Measurements from ENCODE around the gene FHOD3. TPM values are rescaled to one million over a fixed set of nuclear protein-coding genes. Genes with fewer than 3 reads are reported as not detected.
A peak's percentile ranks its signal among the peaks of the same experiment; 100 is the strongest.

Gene FHOD3
- total RNA-seq, 1 donor from 2014 or later = 350 TPM

DNA sequence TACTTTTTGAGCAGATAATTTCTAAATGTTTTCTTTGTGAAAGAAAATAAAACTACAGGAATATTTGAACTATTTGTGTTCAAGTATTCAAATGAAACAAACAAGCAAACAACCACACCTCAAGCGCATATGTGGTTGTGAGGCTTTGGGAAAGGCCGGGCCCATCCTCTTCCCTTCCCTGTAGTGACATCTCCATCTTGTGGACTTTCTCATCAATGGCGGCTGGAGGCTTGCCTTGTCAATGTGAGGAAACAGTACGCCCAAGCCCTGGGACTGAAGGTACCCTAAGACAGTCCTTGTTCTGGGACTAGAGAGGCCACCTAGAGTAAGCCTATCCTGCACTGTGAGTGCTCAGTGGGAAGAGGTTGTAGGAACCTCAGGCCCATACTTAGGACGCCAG lies 364.5 kb downstream of the FHOD3 start:
- DNase-seq (ENCODE audit: missing footprints) = no peak
- intact Hi-C loops (cut with DNase I) = no loop called here
- no peak for ATAC-seq

DNA sequence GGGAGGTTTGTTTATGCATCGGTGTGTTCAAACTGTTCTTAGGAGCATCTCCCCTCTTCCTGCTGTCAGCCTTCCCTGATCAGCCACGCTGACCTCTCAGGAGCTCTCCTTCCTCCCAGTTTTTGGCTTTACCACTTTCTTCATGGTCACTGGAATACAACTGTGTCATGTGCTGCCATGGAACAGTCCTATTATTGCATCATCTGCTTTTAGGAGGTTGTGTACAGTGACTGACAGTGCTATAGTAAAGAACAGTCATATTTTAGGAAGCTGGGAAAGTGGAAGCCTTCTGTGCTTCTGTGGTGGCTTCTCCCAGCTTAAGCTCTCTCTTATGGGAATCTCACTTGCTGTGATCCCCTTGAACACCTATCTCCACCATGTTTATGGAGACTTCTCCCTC lies 365.8 kb downstream of the FHOD3 start:
- DNase-seq (ENCODE audit: missing footprints) = no peak
- no peak for ATAC-seq
- intact Hi-C loops (cut with DNase I) = no loop called here

DNA sequence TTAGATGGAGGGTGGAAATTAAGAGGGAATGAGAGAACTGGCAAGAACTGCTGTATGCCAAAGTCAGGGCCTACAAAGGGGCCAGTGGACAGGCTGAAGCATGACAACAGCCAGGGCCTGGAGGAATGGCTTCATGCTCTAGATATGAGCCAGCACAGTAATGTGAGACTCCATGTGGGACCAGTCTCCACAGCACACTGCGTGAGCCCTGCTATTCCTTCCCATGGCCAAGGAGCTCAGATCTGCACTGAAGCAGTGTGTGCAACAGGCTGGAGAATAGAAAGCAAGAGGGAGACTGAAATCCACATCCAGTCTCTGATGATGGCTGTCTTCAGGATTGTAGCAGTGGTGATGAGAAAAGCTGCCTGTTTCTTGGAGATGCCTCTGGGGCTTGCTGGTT lies 368.4 kb downstream of the FHOD3 start:
- peak; percentile 44 for ATAC-seq
- DNase-seq (ENCODE audit: missing footprints) = no peak
- intact Hi-C loops (cut with DNase I) = no loop called here

DNA sequence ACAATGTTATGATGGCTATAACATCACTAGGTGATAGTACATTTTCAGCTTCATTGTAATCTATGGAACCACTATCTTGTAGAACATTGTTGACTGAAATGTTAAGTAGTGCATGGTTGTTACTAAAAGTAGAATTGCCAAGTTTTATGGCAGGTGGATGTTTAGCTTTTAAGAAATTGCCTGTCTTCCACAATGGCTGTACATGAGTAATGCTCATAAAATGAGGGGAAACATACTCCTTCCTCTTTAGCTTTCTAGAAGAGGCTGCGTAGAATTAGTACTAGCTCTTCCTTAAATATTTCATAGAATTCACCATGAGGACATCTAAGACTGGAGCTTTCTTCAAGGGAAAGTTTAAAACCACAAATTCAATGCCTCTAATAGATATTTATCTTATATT lies 370.3 kb downstream of the FHOD3 start:
- intact Hi-C loops (cut with DNase I) = no loop called here
- ATAC-seq (no peak), DNase-seq (ENCODE audit: missing footprints) (no peak)

DNA sequence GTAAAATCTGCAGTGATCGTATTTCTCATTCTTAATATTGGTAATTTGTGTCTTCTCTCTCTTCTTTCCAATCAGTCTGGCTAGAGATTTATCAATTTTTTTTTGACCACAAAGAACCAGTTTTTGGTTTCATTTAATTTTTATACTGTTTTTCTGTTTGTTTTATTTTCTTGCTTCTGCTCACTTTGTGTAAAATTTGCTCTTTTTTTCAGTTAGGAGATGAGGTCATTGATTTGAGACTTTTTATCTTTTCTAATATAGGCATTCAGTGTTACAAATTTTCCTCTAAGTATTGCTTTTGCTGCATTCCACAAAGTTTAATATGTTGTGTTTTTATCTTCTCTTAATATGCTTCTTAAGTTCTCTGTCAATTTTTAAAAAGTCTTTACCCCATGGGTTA lies 370.8 kb downstream of the FHOD3 start:
- ATAC-seq (no peak), DNase-seq (ENCODE audit: missing footprints) (no peak)
- intact Hi-C loops (cut with DNase I) = no loop called here

DNA sequence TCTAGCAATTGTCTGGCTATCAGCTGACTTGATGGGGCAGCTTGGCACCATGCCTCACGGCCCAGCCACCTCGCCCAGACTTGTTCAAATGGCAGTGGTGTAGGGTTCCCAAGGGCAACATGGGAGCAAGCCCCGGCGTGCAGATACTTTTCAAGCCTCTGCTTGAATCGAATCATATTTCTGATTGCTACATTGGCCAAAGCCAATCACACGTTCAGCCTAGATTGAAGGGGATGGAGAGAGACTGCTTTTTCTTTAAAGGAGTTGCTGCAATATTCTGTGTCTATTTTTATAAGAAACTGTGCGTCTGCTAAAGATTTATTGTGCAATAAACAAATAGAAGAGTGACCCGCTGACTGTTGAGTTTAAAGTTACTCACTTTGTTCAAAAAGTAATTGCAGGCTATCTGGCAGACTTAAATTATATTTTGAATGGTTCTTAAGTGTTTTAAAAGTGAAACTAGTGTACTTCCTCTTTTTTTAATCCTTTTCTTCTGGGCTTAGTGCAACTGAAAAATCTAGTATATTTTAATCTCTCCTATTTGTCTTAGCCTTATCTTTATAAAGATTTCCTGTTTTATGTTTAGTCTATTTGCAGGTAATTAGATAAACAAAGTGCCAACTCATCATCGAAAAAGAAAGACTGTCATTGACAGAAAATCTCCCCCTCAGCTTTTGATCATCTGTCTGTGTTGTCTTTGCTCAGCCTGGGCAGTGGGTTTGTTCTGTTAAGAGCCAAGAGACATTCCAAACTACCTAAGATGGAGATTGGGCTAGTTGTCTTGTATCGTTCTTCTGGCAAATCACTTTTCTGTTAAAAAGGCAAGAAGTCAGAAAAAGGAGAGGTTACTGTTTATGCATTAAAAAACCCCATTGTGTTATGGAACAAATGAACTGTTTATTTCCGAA lies 375.2 kb downstream of the FHOD3 start:
- no peak for DNase-seq (ENCODE audit: missing footprints)
- intact Hi-C loops (cut with DNase I) = no loop called here
- ATAC-seq = peak; percentile 46

DNA sequence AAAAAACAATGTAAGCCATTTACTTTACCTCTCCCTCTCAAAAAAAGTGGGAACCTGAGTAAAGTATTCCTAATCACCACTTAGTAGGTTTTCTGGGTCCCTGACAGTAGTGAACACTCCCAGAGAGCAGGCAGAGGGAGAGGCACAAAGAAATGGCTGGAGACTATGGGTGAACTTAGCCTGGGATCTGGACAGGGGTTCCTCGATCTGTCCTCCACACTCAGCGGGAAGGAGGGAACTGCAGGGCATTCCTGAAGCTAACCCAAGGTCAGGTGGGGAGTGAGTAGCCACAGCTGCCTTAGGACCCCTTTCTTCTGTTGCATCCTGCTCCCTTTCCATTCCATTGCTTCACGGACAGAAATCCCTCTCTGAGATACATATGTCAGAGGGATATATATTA lies 375.9 kb downstream of the FHOD3 start:
- intact Hi-C loops (cut with DNase I) = no loop called here
- ATAC-seq = no peak
- DNase-seq (ENCODE audit: missing footprints) = no peak

DNA sequence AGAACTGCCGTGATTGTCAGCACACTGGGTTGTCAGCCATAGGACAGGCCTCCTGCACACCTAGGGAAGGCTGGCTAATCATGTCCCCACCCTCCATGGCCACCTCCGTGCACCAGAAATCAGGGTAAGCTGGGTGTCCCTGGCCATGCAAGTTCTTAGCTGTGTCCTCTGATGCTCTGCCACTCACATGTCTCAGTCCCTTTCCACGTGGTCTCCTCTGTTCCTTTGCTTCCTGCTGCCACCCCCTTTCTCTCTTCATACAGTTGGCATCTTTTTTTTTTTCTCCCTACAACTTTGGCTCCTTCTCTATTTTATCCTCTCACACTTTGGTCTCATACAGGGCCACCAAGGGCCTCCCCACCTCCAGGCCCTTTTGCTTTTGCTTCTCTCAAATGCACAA lies 377.6 kb downstream of the FHOD3 start:
- no peak for DNase-seq (ENCODE audit: missing footprints)
- no peak for ATAC-seq
- intact Hi-C loops (cut with DNase I) = no loop called here

DNA sequence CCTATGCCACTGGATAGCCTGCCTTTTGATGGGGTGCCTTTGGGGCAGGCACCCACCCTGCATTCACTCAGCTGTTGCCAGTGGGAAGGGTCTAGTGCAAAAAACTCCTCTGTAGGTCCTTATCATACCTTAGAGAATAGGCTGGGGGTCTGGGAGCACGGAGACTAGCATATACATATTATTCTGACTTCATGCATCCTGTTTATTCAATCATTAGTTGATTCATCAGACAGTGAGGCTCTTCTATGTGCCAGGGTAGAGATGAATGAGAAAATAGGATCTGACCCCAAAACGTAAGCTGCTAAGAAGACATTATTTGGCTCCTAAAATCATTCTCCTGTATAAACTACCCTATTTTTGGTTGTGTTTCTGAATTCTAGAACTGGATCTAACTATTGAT lies 378.0 kb downstream of the FHOD3 start:
- intact Hi-C loops (cut with DNase I) = no loop called here
- ATAC-seq (no peak), DNase-seq (ENCODE audit: missing footprints) (no peak)

DNA sequence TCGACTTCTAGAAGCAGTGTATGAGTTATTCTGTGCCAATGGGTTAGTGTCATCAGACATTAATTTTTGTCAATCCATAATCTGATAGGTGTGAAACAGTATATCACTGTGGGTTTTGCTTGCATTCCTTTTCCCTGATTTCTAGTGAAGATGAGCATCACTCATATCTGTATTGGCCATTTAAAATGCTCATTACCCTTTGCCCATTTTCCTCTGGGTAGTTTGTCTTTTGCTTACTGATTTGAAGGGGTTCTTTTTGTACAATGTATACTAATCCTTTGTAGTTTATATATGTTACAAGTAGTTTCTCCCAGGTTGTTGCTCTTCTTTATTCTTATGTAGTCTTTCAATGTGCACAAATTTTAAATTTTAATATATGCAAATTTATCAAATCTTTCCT lies 379.1 kb downstream of the FHOD3 start:
- no peak for ATAC-seq
- DNase-seq (ENCODE audit: missing footprints) = no peak
- intact Hi-C loops (cut with DNase I) = no loop called here

DNA sequence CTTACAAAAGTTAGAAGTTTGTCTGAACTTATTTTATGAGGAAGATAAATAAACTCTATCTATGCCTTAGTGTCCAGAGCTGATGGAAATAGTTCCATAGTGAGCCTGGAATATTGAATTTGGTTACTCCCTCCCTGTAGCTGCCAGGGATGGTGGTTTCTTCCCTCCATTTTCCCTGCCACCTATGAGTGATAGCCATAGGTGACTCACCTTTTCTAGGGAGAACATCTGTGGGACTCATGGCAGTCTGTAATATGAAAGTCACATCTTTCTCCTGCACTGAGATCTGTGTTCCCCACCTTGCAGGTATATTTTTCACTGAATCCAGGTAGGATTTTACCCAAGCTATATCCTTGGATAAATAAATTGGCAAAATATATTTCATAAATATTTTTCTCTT lies 382.5 kb downstream of the FHOD3 start:
- intact Hi-C loops (cut with DNase I) = no loop called here
- DNase-seq (ENCODE audit: missing footprints) (no peak), ATAC-seq (no peak)

DNA sequence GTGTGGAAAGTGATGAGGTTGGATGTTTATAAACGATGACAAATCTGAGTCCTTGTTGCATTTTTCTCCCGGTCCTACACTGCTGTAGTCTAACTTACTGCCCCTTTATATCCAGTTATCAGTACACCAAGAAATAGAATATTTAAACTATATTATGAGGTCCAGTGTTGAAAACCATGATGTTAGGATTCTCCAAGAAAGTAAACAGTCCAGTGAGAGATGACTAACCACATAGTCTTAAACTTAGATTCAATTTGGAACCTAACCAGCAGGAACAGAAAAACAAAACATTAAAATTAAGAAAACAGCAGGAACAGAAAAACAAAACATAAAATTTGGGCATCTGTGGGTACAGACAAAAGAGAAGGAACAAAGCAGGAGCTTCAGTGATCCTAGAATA lies 388.1 kb downstream of the FHOD3 start:
- no peak for ATAC-seq
- DNase-seq (ENCODE audit: missing footprints) = no peak
- intact Hi-C loops (cut with DNase I) = loop anchor here (5.0 kb wide), 2 partner anchors 72 to 127 kb away; no protein-coding TSS in a partner anchor

DNA sequence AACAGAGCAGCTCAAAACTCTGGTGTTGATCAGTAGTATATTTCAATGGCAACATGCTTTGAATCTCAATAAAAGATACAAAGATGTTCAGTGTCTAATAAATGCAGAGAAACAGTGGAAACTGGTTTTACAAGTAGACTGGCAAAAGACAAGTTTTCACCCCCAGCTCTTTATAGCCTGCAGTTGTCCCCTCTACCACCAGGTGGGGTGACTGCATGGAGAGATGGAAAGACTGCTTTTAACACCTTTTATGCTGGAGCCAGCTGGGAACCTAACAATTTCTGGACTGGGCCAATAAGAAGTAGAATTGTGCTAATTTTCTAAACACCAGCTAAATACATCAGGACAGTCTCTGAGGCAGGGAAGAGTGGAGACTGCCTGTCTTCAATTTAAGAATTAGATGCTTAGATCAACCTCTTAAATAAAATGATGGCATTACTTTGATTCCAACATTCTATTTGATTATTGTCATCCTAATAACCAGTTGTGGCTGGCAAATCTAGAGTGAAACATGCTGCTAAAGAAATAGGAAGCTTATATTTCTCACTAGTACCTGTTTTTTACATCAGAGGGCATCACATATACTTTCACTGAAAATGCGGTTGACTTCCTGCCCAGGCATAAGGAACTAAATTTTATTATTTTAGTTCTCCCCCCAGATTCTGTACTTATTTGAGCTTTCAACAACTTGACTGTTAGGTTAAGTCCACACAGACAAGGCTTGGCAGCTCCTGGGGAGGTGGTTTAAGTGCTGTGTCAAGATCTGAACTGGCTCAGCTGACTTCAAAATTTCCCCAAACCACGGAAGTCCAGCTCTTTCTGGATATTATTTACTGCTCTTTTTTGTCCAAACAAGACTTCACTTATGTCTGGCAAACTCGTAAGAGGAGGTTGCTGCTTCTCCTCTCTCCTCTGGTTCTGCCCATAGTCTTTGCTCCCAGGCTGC lies 390.8 kb downstream of the FHOD3 start:
- no peak for ATAC-seq
- intact Hi-C loops (cut with DNase I) = loop anchor here (5.0 kb wide), 2 partner anchors 69 to 124 kb away; no protein-coding TSS in a partner anchor
- DNase-seq (ENCODE audit: missing footprints) = no peak

DNA sequence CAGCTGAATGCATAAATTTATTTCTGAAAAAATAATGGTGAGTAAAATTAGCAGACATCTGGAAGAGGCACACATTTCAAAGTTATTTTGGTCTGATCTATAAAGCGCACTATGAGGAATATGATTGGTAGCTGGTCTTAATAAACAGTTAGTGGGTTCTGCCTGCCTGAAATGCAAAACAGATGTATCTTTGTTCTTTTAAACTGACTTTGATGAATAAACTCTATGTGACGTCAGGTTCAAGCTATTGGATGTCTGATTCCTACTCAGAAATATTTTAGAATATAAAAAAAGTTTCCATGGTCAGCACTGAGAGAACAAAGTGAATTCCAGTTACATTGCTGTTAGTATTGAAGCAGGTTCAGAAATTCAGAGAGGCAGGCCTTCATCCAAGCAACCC lies 394.9 kb downstream of the FHOD3 start:
- intact Hi-C loops (cut with DNase I) = no loop called here
- ATAC-seq (no peak), DNase-seq (ENCODE audit: missing footprints) (no peak)

DNA sequence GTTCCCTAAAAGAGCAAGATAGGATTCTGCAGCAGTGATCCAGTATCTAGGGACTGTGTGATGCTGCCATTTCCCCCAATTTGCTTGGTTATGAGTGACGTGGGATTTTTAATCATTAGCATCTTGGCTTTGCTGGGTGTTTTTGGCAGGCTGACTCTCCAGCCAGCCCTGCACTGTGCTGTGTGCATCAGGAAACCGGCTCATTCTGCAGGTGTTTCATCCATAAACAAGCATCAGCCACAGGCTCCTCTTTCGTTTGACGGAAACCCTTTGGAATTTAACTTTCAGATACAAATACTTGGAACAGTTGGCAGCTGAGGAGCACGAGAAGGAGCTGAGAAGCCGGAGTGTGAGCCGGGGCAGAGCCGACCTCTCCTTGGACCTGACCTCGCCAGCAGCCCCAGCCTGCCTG lies 395.4 kb downstream of the FHOD3 start:
- ATAC-seq (no peak), DNase-seq (ENCODE audit: missing footprints) (no peak)
- intact Hi-C loops (cut with DNase I) = no loop called here

DNA sequence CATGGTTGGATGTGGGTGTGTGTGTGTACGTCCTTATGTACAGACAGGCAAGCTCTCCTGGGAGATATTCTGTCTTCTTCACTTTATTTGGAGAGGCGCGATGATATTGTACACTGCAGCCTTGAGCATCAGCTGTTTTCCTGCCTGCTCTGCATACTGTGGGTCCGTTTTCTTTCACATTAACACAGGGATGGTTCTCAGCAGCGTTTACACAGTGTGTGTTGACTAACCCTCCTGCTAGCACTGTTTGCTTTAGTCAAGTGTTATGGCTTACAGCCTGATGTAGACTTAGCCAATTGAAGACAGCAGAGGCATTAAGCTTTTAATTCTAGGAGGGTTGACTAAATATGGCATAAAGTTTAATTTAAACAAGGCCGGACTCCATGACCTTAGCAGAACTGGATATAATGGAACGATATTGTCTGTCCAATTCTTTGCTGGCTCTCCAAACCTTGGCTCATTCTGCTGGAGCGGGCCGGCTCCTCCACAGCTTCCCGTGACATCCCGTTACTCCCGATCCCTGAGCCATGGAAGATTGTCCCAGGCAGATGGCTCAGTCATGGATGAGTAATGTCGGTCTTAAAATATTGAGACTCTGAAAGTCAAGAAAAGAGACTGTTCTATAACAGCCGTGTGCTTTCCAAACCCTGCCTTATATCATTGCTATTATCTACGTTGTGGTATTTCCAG lies 396.6 kb downstream of the FHOD3 start:
- intact Hi-C loops (cut with DNase I) = no loop called here
- DNase-seq (ENCODE audit: missing footprints) (no peak), ATAC-seq (no peak)

DNA sequence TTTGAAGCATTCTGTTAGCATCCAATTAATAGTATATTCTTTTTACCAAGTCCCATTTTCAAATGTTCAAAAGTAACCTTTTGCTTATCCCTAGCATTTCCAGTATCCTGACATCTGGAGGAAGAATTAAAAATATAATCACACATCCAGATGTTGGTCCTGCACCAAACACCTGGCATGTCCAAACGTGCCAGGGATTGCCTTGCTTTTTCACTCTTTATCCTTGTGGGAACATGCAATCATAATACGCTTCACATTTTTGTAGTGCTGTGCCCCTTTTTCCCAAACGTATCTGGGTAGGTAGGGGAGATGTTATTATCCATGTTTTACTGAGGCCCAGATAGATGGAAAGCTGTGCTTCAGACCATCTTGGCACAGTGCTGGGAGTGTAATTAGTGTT lies 398.3 kb downstream of the FHOD3 start:
- ATAC-seq = no peak
- DNase-seq (ENCODE audit: missing footprints) = no peak
- intact Hi-C loops (cut with DNase I) = no loop called here

DNA sequence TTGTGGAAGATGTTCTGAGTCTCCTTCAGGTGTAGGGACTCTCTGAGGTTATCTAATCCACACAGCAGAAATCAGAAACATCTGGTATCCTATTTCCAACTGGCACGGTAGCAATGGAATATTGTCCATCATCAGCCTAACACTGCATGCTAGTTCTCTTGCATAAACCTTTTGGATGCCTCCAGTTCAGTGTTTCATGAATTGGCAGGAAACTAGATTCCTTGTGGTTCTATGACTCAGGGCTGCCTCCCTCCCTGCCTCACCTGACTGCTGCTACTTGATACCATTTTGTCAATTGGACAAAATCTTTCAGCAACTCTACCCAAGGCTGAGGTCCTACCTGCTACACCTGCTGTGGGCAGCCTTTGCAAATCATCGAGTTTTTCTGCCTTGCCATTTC lies 400.4 kb downstream of the FHOD3 start:
- ATAC-seq (no peak), DNase-seq (ENCODE audit: missing footprints) (no peak)
- intact Hi-C loops (cut with DNase I) = no loop called here

DNA sequence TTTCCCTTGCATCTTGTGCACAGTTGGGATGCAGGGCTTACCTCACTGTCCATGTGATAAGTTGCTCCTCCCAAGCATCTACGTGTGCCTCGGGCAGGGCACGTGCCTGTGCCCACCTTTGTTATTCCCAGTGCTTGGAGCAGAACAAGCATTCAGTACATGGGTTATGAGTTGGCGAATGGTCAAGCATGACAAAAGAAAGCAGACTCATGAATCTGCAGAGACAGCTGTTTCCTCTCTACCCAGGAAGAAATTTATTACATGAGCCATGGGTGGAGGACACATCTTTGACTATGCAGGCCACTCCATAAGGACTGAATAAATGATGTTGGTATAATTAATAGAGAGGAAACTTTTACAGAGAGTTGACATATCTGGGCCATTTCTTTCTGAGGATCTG lies 403.4 kb downstream of the FHOD3 start:
- ATAC-seq (no peak), DNase-seq (ENCODE audit: missing footprints) (no peak)
- intact Hi-C loops (cut with DNase I) = no loop called here
